GM19324 (cell line): ENCODE results near the gene DPP6.

Experiments
- ATAC-seq: cut with Tn5 transposase; IDR thresholded peaks from one replicate; pipeline ENCODE4 v1.9.1; 2021; ENCODE audit warnings: mild to moderate bottlenecking, moderate library complexity; ENCODE audit not compliant: unreplicated experiment, low FRiP score

The DPP6 gene

GRCh38 chr7:154841731-154842331, 789.6 kb downstream of the DPP6 start:
- no peak for ATAC-seq

- ATAC-seq, result no peak
Measured at GRCh38 chr7:154842591-154842990, 790.4 kb downstream of the DPP6 start.

- no peak for ATAC-seq
Measured at GRCh38 chr7:154843670-154844237, 791.6 kb downstream of the DPP6 start.

GRCh38 chr7:154844499-154844898, 792.3 kb downstream of the DPP6 start:
- no peak for ATAC-seq

GRCh38 chr7:154844955-154845354, 792.8 kb downstream of the DPP6 start:
- no peak for ATAC-seq

GRCh38 chr7:154848464-154848863, 796.3 kb downstream of the DPP6 start:
- no peak for ATAC-seq

- ATAC-seq, result no peak
Measured at GRCh38 chr7:154852205-154852604, 800.0 kb downstream of the DPP6 start.

GRCh38 chr7:154853063-154853726, 801.0 kb downstream of the DPP6 start:
- no peak for ATAC-seq

- no peak for ATAC-seq
Measured at GRCh38 chr7:154853727-154854095, 801.5 kb downstream of the DPP6 start.

- ATAC-seq, result no peak
Measured at GRCh38 chr7:154854836-154855235, 802.6 kb downstream of the DPP6 start.

GRCh38 chr7:154855366-154855765, 803.2 kb downstream of the DPP6 start:
- ATAC-seq, result no peak

- ATAC-seq, result no peak
Measured at GRCh38 chr7:154856733-154857132, 804.5 kb downstream of the DPP6 start.

- no peak for ATAC-seq
Measured at GRCh38 chr7:154857240-154857639, 805.0 kb downstream of the DPP6 start.

GRCh38 chr7:154857728-154858681, 805.8 kb downstream of the DPP6 start:
- no peak for ATAC-seq

GRCh38 chr7:154858836-154859537, 806.8 kb downstream of the DPP6 start:
- no peak for ATAC-seq

- no peak for ATAC-seq
Measured at GRCh38 chr7:154859747-154860620, 807.8 kb downstream of the DPP6 start.

- ATAC-seq, result no peak
Measured at GRCh38 chr7:154860621-154861375, 808.6 kb downstream of the DPP6 start.

GRCh38 chr7:154861589-154861988, 809.4 kb downstream of the DPP6 start:
- ATAC-seq, result no peak
